Heart left ventricle (tissue), 16 donors: ENCODE results near the gene ZNF536. TPM values are rescaled to one million over a fixed set of nuclear protein-coding genes. Genes with fewer than 3 reads are reported as not detected.

Experiments used
- ATAC-seq, 4 donors: fragments of 200-7000 bp; cut with Tn5 transposase; one replicate each; pipeline ENCODE4 v1.9.1; 2020 to 2022; ENCODE audit warnings: moderate library complexity in 4 of 4, mild to moderate bottlenecking in 3 of 4, moderate number of reproducible peaks in 1 of 4
- DNase-seq, 5 donors: peaks; one replicate each; pipeline ENCODE4 v3.0.0-alpha.2; 2020
- H3K27ac ChIP-seq, 12 donors: fragments of 200-600 bp; sonication (generic) in 4 of 12; one replicate each; pipeline versions ENCODE4 v1.5.0 to v1.8.0; 2016 to 2022; ENCODE audit warnings: mild to moderate bottlenecking in 2 of 12
- H3K27me3 ChIP-seq, 9 donors: fragments of 200-600 bp; sonication (generic) in 2 of 9; one replicate each; pipeline versions ENCODE4 v1.5.1 to v1.8.0; 2016 to 2022; ENCODE audit warnings: mild to moderate bottlenecking in 3 of 9
- H3K36me3 ChIP-seq, 9 donors: fragments of 200-600 bp; sonication (generic) in 2 of 9; one replicate each; pipeline versions ENCODE4 v1.5.0 to v1.8.0; 2018 to 2022; ENCODE audit warnings: mild to moderate bottlenecking in 2 of 9
- H3K4me1 ChIP-seq, 12 donors: fragments of 200-600 bp; sonication (generic) in 4 of 12; one replicate each; pipeline versions ENCODE4 v1.5.0 to v1.8.0; 2016 to 2022; ENCODE audit warnings: mild to moderate bottlenecking in 3 of 12
- H3K4me3 ChIP-seq, 12 donors: fragments of 200-600 bp; sonication (generic) in 4 of 12; one replicate each; pipeline versions ENCODE4 v1.5.0 to v1.8.0; 2017 to 2022; ENCODE audit warnings: mild to moderate bottlenecking in 9 of 12, moderate library complexity in 4 of 12
- H3K9me3 ChIP-seq, 12 donors: fragments of 200-600 bp; sonication (generic) in 4 of 12; one replicate each; pipeline versions ENCODE4 v1.5.0 to v1.8.0; 2016 to 2022; ENCODE audit warnings: mild to moderate bottlenecking in 1 of 12
- CTCF ChIP-seq, 12 donors: fragments of 200-600 bp; sonication (generic) in 4 of 12; IDR thresholded peaks; one replicate each; pipeline versions ENCODE4 v1.5.0 to v1.8.0; 2018 to 2022; ENCODE audit warnings: antibody characterized with exemption in 12 of 12, mild to moderate bottlenecking in 5 of 12
- POLR2A ChIP-seq, 2 donors: fragments of 450-650 bp; IDR thresholded peaks; one replicate each; pipeline ENCODE4 v1.6.1; 2017; ENCODE audit warnings: antibody characterized with exemption in 2 of 2, mild to moderate bottlenecking in 2 of 2, moderate library complexity in 2 of 2
- WGBS, 4 donors: extraction: QIAGEN DNeasy Blood & Tissue Kit in 2 of 4; methylation state at CpG; one replicate each; pipeline versions ENCODE4 v1.1.5 to v1.1.7; 2013 to 2018; 5-methylcytosine and 5-hydroxymethylcytosine counted together
- intact Hi-C, 10 donors: fragments of 100-400 bp; cut with DNase I; formaldehyde crosslinking; loops; one replicate each; pipeline versions ENCODE4 v1.11.1 to v1.14.2; 2022
- polyA plus RNA-seq, 2 donors: library from polyadenylated mRNA; stranded (reverse); fragments of 200-250 nt; gene quantifications; one replicate each; pipeline ENCODE4 v1.2.3, GENCODE V29; 2013
- total RNA-seq, 9 donors: library from RNA; depleted of rRNA in 2 of 9; stranded (reverse); fragments of >200 nt in 2 of 9; fragmentation: NEBNext Ultra II Directional in 3 of 9; extraction: Animal tissue kit (Norgen Biotek cat#: 25700) in 3 of 9; gene quantifications; one replicate each; pipeline versions ENCODE4 v1.1.0 to v1.2.4, GENCODE V29; 2016 to 2023
- donor health status: ischemic (EF 13 %, LVEDD 7.1; RV severe dilation, severe dysfunction).
- donor health status: healthy with polysubstance abuse.
- donor health status: DM: no; HTN: yes; CAD: no.
- donor health status: DM: no; HTN: no; CAD: no.
- donor health status: ischemic (EF 25% LVEDD 6.9; RV normal size, moderate dysfunction).
- donor health status: ischemic (EF 25% LVEDD 5.7; RV mildly dilated, moderate dysfunction).
- donor health status: healthy.
- donor health status: DM: yes; HTN: yes; CAD: no.
- donor health status: ischemic (EF 35%, LVEDD 5.7; RV mildly dilated, moderate dysfunction).
- donor health status: nonischemic (EF 11% LVEDD 7.7; RV severe dilation, severe dysfunction).
- donor health status: DM: yes; HTN: yes; CAD: no.
- donor health status: PGD.
- donor health status: ischemic (EF 29% LVEDD 5.4; RV normal size, mild dysfunction).
- donor health status: nonischemic (EF 23%, LVEDD 6.1; RV moderate dilation, normal function).

Gene ZNF536
- total and polyA plus RNA-seq, 11 donors, result 0.17 to 10.1 (median 2.0) TPM

DNA sequence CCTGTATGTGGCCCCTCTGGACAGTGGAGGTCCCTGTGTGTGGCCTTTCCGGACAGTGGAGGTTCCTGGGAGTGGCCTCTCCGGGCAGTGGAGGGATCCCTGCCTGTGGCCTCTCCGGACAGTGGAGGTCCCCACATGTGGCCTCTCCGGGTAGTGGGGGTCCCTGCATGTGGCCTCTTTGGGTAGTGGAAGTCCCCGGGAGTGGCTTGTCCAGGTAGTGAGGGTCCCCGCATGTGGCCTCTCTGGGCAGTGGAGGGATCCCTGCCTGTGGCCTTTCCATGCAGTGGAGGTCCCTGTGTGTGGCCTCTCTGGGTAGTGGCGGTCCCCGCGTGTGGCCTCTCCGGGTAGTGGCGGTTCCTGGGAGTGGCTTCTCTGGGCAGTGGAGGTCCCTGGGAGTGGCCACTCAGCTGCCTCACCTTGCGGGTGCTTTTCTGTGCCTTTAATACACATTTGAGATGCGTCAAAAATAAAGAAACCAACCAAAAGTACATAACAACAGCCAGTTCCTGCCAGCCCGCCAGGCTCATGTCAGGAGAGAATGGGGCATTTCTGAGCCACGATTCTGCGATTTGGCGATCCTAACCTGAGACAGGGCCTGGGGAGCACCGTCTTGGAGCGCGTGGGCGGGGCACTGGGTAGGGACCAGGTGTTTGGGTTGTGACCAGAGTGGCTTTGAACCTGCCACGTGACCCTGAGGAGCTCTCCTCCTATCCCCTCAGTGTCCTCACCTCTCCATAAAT, 194.7 kb downstream of the ZNF536 start:
- Histone ChIP-seq H3K36me3 (no peaks in the 10 kb centered on the region), H3K4me1 (no peaks in the 10 kb centered on the region), H3K9me3 (no peaks in the 10 kb centered on the region), H3K27me3 (peaks cover 0 to 4% (median 0%) of the 10 kb centered on the region in 9 donors), H3K4me3 (no peak overlapping the region), H3K27ac (no peak overlapping the region)
- TF ChIP-seq CTCF (IDR thresholded peaks at IDR 0.05) (no peak), POLR2A (IDR thresholded peaks at IDR 0.05) (no peak)
- intact Hi-C loops, result no loop called here
- no peak for DNase-seq
- WGBS, 4 donors, result 83 to 87% (median 85%) methylated on average over 17 to 22 of the region's 22 CpGs
- no peak for ATAC-seq

DNA sequence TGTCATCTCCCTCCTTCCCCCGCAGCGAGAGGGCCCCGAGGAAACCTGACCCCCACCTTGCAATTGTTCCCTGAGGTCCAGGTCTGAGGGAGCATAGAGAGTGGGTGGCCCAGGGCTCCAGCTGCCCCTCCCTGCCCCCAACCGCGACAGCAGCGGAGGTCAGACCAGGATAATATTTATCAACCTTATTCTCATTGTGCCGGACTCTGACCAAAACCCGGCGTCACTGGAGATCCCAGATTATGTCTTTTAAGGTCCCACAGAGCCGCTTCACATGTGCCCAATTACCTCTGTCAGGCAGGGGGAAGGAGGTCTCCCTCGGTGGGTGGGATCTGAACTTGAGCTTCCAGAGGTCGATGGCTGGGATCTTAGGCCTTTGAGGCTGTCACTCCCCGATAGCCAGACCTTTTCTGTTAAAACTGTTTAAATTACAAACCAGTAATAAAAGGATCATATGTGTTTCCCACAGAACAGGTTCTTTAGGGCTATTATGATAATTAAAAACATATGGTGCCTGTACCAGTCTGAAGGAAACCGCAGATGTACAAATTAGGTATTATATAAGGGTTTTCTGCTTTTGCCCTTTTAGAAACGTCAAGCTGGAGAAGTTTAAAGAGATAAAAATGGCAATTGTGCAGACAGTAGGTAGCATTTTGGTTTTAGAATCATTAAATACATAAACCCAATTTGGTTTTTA, 195.5 kb downstream of the ZNF536 start:
- no peak overlapping the region for H3K27ac ChIP-seq
- 68 to 76% (median 71%) methylated on average over 14 to 15 of the region's 15 CpGs for WGBS, 4 donors
- no peaks in the 10 kb centered on the region for H3K9me3 ChIP-seq
- intact Hi-C loops, result no loop called here
- ATAC-seq (no peak), DNase-seq (no peak)
- H3K27me3 ChIP-seq, result peaks cover 0 to 4% (median 0%) of the 10 kb centered on the region in 9 donors
- H3K4me1 ChIP-seq, result no peaks in the 10 kb centered on the region
- TF ChIP-seq CTCF (IDR thresholded peaks at IDR 0.05), result no peak
- no peak for TF ChIP-seq POLR2A (IDR thresholded peaks at IDR 0.05)
- H3K36me3 ChIP-seq, result no peaks in the 10 kb centered on the region
- no peak overlapping the region for H3K4me3 ChIP-seq

- Histone ChIP-seq H3K27me3 (peaks cover 0 to 4% (median 0%) of the 10 kb centered on the region in 9 donors), H3K9me3 (no peaks in the 10 kb centered on the region), H3K4me3 (no peak overlapping the region), H3K36me3 (no peaks in the 10 kb centered on the region), H3K27ac (no peak overlapping the region), H3K4me1 (no peaks in the 10 kb centered on the region)
- DNase-seq (no peak), ATAC-seq (no peak)
- TF ChIP-seq POLR2A (IDR thresholded peaks at IDR 0.05) (no peak), CTCF (IDR thresholded peaks at IDR 0.05) (no peak)
- WGBS, 4 donors, result 77 to 82% (median 78%) methylated on average over 14 of the region's 14 CpGs
- intact Hi-C loops, result no loop called here
Measured at GRCh38 chr19:30570194-30570593, 198.0 kb downstream of the ZNF536 start.

GRCh38 chr19:30577551-30578105, 205.4 kb downstream of the ZNF536 start:
- WGBS, 4 donors, result 71 to 72% (median 71%) methylated on average over 6 of the region's 6 CpGs

More at GRCh38 chr19:30577551-30578105, 205.4 kb downstream of the ZNF536 start:
- DNase-seq, result no peak
- H3K27me3 ChIP-seq, result peaks cover 0 to 4% (median 0%) of the 10 kb centered on the region in 9 donors
- intact Hi-C loops, result no loop called here
- no peak overlapping the region for H3K4me3 ChIP-seq
- TF ChIP-seq CTCF (IDR thresholded peaks at IDR 0.05) (no peak), POLR2A (IDR thresholded peaks at IDR 0.05) (no peak)
- no peaks in the 10 kb centered on the region for H3K36me3 ChIP-seq
- H3K27ac ChIP-seq, result no peak overlapping the region
- no peaks in the 10 kb centered on the region for H3K4me1 ChIP-seq
- no peaks in the 10 kb centered on the region for H3K9me3 ChIP-seq
- ATAC-seq, result no peak
